ENCODE measurements around the gene PUM2.
A peak's percentile ranks its signal among the peaks of the same experiment; 100 is the strongest.
"Not testable (repeated sequence)": the region's sequence is repeated elsewhere in the genome, so short reads cannot be mapped to it uniquely, and the experiment has no call there.

The PUM2 gene

DNA sequence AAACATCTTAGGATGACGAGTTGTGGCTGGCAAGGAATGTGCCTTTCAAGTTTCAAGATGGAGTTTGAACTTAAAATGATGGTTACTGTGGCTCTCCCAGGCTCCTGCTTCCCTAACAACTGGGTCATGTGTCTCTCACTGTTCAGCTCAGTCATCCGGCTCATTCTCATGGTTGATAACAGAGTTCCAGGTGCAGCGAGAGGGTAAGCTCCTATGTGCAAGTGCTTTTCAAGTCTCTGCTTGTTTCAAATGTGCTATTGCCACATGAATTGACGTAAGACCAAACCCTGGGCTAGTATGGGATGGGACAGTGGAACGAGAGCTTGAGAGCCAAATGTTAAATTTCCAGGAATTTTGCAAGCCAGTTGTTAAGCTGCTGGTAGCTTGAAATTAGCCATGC lies 19.5 kb upstream of the PUM2 start:
- DNase-seq (ENCODE audit: low read depth) = no peak

DNA sequence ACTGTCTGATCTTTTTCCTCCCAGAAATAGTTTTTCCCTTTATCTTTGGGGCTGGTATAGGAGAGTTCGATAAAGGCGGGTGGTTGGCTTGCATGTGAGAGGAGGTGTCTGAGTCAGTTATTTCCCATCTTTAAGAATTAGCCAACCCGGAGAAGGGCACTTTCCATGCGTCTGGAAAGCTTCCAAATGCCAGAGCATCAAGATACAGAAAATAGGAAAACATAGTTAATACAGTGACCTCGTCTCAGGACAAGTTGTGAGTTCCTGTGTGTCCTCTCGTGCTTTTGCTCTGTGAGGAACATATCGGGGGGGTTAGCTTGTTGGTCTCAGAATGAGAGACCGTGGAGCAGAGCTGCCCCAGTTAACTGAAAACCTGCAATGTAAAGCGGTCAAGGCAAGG lies 18.7 kb upstream of the PUM2 start:
- DNase-seq (ENCODE audit: low read depth) = no peak

DNA sequence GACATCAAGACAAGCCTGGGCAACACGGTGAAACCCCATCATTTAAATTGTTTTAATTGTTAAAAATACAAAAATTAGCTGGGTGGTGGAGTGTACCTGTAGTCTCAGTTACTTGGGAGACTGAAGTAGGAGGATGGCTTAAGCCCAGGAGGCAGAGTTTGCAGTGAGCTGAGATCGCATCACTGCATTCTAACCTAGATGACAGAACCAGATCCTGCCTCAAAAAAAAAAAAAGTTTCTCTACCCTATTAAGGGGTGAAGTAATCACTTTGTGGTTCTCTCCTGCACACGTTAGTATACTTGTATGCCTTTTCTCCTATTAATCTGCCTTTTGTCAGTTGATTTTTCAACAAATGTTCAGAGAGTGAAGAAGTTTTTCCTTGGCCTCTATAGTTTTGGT lies 18.1 kb upstream of the PUM2 start:
- DNase-seq (ENCODE audit: low read depth) = no peak

DNA sequence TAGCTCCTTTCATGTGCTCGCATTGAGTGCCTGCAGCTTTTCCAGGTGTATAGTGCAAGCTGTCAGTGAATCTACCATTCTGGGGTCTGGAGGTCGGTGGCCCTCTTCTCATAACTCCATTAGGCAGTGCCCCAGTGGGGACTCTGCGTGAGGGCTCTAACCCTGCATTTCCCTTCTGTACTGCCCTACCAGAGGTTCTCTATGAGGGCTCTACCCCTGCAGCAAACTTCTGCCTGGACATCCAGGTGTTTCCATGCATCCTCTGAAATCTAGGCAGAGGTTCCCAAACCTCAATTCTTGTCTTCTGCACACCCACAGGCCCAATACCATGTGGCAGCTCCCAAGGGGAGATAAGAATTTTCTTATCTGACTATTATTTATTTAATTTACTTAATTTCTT lies 17.3 kb upstream of the PUM2 start:
- DNase-seq (ENCODE audit: low read depth) = not testable (repeated sequence)

DNA sequence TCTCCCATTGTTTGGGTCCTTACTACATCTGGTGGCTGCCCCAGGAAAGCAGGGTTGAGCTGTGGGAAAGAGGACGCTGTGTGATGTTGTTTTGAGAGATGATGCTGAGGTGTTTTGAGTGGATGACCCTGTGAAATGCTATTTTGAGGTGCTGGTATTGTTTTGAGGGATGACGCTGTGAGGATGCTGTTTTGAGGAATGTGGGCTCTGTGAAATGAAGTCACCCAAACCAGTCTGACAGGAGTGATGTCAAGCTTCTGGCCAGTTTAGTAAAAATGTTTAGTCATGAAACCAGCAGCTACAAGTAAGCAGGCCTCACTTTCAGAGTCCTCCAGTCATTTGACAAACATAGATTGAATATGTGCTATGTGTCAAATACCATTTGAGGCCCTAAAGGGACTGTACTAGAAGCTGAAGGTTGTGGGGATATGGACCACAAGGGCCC lies 16.1 kb upstream of the PUM2 start:
- DNase-seq (ENCODE audit: low read depth) = no peak

DNA sequence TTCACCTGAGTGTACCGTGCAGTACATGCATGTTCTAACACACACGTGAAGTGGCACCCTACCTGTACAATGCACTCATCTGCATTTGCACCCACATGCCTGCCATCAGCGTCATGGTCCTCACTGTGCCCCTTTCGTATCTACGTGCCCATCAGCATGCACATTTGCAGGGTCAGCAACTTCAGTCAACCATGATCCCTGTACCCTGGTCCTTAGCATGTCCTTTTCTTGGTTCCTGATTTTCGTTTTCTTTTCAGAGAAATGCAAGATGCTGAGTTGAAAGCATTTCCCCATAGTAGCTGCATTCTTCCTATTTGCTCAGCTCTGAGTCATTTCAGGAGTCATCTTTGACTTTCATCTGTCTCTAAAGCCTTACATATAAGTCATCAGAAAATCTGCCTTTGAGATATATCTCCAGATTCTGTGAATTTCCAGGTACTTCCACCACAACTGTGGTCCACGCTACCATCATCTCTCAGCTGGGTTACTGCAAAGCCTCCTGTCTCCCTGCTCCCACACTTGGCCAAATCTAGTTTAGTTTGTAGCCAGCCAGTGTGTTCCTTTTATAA lies 14.7 kb upstream of the PUM2 start:
- no peak for DNase-seq (ENCODE audit: low read depth)

DNA sequence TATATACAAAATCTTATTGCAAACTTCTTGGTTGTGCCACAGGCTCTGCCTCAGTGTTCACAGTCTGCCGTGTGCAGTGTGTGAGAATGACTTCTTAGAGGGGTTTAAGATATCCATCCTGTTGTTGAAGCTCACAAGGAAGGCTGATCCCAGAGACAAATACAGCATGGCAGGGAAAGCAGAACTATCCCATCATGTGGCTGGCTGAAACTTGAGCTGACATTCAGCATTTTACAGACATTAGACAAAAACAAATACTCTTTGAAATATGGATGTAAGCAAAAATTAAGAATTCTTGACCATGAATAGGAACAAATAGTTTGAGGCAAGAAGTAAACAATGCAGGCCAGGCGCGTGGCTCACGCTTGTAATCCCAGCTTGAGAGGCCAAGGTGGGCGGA lies 12.9 kb upstream of the PUM2 start:
- DNase-seq (ENCODE audit: low read depth) = no peak

DNA sequence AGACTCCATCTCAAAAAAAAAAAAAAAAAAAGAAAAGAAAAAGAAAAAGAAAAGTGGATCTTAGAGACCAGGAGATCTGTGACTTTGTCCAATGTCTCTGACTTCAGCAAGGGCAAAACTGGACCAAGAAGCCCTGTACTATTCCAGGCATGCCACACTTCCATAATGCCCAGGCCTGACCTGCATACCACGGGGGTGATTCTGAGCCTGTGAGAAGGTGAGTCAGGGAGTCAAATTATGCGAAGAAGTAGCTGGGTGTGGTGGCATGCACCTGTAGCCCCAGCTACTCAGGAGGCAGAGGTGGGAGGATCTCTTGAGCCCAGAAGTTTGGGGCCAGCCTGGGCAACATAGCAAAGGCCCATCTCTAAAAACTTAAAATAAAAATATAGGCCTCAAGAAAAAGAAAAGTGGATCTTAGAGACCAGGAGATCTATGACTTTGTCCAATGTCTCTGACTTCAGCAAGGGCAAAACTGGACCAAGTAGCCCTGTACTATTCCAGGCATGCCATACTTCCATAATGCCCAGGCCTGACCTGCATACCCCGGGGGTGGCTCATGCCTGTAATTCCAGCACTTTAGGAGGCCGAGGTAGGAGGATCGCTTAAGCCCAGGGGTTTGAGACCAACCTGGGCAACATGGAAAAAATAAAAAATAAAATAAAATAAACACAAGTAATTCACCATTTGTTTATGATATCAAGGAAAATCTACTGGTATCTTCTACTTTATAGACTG lies 12.2 kb upstream of the PUM2 start:
- no peak for DNase-seq (ENCODE audit: low read depth)

DNA sequence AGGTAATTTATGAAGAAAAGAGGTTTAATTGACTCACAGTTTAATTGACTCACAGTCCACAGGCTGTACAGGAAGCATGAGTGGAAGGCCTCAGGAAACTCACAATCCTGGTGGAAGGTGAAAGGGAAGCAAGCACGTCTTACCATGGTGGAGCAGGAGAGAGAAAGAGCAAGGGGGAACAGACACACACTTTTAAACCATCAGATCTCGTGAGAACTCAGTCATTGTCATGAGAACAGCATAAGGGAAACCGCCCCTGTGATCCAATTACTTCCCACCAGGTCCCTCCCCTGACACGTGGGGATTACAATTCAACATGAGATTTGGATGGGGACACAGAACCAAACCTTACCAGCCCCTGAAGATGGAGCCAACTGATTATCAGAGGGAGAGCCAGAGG lies 11.2 kb upstream of the PUM2 start:
- no peak for DNase-seq (ENCODE audit: low read depth)

DNA sequence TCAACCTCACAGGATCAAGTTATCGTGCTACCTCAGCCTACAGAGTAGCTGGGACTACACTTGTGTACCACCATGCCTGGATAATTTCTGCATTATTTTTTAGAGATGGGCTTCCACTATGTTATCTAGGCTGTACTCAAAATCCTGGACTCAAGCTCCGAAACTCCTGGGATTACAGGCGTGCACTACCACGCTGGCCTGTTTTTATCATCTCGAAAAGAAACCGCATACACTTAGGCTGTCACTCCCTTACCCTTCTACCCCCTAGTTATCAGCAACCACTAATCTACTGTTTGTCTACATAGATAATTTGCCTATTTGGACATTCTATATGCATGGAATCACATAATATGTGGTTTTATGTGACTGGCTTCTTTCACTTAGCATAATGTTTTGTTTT lies 8.5 kb upstream of the PUM2 start:
- no peak for DNase-seq (ENCODE audit: low read depth)

DNA sequence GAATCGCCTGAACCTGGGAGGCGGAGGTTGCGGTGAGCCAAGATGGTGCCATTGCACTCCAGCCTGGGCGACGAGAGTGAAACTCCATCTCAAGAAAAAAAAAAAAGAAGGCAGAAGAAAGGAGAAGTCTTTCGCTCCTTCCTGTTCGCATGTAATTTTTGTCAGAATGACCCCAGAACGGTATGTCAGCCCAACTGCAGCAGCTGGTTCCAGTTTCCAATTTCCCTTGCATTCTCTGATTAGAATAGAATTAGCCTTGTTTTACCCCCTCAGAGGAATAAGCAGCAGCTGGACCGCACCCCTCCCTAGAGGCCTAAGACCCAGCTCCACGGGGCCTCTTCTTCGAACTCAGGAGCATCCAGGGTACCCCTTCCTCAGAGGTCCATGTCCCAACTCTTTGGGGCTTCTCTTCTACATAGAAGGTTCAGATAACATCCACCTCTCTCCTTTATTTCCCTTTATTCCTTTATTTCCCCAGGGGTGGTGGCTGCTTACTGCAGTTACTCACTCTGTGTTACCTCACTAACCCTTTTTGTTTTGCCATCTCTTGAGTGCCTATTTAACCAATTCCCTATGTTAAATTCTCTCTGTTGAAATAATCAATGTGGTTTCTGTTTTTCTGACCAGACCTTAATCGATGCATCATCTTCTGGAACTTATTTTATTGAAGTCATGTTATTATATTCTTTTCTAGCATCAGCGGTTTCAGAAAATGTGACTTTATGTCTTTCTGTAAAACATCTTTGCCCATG lies 7.2 kb upstream of the PUM2 start:
- no peak for DNase-seq (ENCODE audit: low read depth)

DNA sequence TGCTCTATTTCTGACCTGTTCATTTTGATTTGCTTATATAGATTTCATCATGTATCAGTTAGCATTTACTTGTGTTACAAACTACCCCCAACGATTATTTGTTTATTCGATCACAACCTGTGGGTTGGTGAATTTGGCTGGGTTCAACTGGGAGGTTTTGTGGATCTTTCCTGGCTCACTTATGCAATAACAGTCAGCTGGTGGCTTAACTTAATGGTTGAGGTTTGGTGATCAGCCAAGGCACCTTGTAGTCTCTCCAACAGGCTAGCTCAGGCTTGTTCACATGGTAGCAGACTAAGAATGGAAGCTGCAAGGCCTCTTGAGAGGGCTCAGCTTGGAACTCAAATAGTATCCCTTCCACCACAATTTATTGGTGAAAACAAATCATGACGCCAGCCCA lies 5.4 kb upstream of the PUM2 start:
- DNase-seq (ENCODE audit: low read depth) = no peak

DNA sequence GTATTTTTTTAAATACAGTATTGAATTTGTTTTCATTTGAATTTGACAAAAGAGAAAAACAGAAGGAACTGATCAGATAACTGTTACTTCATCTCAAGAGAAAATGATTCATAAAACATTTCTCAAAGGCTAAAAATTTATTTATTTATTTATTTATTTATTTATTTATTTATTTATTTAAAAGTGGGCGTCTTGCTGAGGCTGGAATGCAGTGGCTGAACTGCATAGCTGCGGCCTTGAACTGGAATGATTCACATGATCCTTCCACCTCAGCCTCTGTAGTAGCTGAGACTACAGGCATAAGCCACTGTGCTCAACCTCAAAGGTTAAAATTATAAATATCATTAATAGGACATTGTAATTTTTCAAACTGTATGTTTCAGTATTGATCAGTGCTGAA lies 4.5 kb upstream of the PUM2 start:
- no peak for DNase-seq (ENCODE audit: low read depth)

DNA sequence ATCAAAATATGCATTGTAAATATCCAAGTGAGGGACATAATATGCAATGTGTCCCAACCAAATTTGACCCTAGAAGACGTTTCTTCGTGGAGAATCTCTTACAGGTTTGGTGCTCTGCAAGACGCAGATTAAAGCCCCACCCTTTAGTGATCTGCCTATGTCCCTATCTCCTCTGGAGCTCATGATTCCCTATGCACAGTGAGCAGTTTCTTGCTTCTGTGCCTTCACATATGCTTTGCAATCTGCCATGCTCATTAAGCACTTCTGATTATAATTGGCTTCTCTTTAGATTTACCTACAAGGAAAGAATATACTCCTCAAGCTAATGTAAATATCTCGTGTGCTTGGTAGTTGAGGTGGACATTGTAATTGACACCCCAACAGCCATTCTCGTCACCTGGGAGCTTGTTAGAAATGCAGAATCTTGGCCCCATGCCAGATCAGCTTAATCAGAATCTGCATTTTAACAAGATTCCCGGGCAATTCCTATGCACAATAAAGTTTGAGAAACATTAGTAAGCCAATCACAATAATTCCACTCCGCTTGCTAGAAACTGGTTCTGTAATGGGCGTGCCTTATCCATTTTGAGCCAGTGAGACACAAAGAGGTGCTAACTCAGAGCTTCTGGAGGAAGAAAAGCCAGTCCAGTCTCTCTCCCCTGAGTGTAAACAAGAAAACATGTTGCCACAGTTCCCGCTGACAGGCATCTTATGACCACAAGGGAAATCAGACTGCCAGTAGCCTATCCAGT lies 2.8 kb upstream of the PUM2 start:
- no peak for DNase-seq (ENCODE audit: low read depth)

DNA sequence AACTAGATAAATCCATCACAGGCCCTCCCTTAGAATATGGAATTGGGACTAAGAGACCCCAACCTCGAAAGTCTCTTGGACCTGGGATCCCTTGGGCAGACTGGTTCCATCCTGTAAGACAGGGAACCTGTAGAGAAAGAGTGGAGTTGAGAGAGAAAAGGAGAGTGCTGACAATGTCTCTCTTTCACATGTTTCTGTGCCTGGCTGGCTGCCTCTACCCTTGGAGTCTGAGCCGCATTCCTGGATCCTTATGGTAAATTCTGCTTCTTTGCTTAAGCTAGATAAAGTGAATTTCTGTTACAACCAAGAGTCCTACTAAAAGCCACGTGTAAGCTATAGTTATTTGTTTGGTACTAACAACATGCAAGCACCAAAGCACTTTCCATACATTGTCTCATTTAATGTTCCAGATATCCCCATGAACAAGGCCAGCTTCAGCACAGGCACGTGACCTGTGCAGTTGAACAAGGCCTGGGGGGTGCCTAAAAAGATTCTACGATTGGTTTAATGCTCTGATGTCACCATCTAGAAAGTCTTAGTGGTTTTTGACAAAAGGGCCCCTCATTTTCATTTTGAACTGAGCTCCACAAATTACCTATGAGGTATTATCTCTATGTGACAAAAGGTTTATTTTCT lies 2.1 kb upstream of the PUM2 start:
- no peak for DNase-seq (ENCODE audit: low read depth)

DNA sequence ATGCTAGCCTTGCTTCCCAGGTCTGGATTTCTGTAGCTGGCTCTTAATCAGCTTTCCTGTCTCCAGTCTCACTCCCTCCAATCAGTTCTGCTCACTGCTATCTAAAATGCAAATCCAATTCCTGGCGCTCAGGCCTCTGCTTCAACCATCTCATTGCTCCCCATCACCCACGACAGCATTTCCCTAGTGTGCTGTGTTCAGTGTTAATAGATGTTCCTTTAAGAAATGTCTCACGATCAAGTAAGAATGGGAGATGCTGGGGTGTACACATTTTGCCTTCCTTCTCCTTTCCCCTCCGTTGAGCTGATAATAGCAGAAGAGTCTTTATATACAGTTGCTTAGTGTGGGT lies 1.6 kb upstream of the PUM2 start:
- no peak for DNase-seq (ENCODE audit: low read depth)

DNA sequence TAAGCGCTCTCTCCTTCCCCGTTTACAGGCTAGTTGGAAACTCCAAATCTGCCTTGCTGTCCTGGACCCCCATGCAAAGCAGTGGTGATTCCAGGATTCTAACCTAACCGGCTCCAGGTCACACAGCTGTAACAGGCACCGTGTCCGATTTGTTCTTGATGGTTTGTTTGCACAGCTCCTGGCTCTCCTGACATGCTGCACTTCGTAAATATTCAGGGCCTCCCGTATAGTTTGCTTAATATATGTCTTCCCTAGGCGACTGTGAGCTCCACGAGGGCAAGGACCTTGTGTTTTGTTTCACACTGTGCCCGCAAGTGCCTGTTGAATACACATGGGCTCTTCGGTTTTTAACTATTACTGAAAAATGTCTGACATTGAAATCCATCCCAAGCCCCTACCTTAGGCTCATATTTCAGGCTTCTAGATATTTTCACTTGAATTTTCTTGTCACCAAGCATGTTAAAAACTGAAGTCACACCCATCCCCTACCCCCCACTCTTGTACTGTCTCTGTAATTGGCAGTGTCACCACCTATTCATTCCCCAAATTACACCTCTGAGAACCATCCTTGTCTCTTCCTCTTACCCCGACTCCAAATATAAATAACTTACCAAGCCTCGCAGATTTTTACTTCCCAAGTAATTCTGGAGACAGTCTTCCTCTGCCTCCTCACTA lies 1.0 kb upstream of the PUM2 start:
- no peak for DNase-seq (ENCODE audit: low read depth)

DNA sequence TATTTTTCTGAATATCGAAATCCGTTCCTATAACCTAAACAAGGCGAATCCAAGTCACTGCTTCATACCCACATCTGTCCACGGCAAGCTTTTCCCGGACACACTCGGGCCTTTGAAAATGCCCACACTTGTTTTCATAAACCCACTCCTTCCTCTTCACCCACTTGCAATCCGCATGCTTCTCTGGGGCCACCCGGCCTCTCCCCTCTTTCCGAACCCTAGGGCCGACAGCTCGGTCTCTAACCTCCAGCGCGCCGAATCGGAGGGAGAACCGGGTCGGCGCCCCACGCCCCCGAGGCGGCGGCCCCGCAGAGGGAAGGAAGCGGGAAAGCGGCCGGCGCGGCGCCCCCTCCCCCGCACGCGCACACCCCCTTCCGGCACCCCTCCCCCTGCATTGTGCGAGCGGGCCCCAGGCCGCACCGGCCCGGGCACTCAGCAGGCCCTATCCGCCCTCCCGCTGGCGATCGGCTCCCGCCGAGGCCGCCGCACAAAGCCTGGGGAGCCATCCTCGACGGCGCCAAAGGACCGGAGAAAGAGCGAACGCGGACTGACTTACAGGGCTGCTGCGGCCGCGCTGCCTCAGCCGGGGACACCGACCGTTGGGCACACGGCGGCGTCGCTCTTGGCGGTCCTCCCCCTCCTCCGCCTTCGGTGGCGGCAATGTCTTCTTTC lies 467 bp downstream of the PUM2 start:
- DNase-seq (ENCODE audit: low read depth) = peak; percentile 50

DNA sequence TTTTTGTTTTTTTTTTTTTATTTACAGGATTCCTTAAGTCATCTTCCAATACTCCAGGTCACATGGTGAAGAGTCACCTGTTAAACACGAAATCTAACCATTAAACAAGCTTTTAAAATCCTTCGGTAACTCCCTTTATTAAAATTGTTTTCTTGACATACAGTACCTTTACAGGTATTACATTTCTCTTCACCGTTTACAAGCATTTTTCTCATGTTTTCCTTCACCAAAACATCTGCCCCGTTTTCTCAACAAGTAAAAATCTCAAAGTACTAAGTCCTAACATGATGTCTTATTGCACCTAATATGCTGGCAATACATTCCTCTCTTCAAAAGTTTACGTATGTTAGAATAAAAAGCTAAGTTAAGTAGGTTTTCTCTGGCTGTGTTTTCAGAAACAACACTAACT lies 1.1 kb downstream of the PUM2 start:
- no peak for DNase-seq (ENCODE audit: low read depth)

DNA sequence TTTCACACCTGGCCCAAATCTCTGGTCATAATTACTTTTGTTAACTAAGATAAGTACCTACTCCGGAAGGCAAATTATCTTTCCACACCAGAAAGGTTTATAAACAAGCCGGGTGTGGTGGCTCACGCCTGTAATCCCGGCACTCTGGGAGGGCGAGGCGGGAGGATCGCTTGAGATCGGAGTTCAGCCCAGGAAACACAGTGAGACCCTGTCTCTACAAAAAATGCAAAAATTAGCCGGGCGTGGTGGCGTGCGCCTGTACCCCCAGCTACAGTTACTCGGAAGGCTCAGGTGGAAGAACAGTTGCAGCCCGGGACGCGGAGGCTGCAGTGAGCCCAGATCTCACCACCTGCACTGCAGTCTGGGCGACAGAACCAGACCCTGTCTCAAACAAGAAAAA lies 2.1 kb downstream of the PUM2 start:
- no peak for DNase-seq (ENCODE audit: low read depth)
